ENCODE measurements around the gene SSBP3. TPM values are rescaled to one million over a fixed set of nuclear protein-coding genes. Genes with fewer than 3 reads are reported as not detected.

The SSBP3 gene
- total RNA-seq, 2 experiments from 2014 or later: 16.5 to 44.9 TPM

- Histone ChIP-seq H3K4me2 (ENCODE audit: low read length) (no peak overlapping the region), H3K27ac (ENCODE audit: low read depth, low read length, poor library complexity, severe bottlenecking) (no peak overlapping the region), H3K9me3 (ENCODE audit: low read length) (no peaks in the 10 kb centered on the region), H3K36me3 (ENCODE audit: insufficient read depth, low read length) (no peaks in the 10 kb centered on the region), H3K79me2 (ENCODE audit: insufficient read depth, low read depth, low read length) (no peaks in the 10 kb centered on the region), H3K4me1 (ENCODE audit: insufficient read depth, low read length, poor library complexity, severe bottlenecking) (no peaks in the 10 kb centered on the region), H3K4me3 (ENCODE audit: low read depth, low read length, poor library complexity, severe bottlenecking) (no peak overlapping the region), H3K9me2 (ENCODE audit: insufficient read depth, low read length) (no peaks in the 10 kb centered on the region), H2AFZ (ENCODE audit: low read length) (no peak overlapping the region), H4K20me1 (ENCODE audit: insufficient read depth, low read length) (no peaks in the 10 kb centered on the region)
- BruUV-seq (replicated peaks): no TSS peak
- ChIA-PET CTCF (ENCODE audit: unreplicated experiment) (no interaction called here), POLR2A (no interaction called here)
- TF ChIP-seq EZH2phosphoT487 (IDR thresholded peaks at IDR 0.05; ENCODE audit: borderline replicate concordance, low read depth, low read length) (no peak), CTCF (conservative IDR thresholded peaks at IDR 0.05; ENCODE audit: low read length) (no peak)
- no peak for DNase-seq (ENCODE audit: low spot score)
- intact Hi-C loops (cut with micrococcal nuclease; ENCODE audit: unreplicated experiment): no loop called here
Observed at GRCh38 chr1:54257876-54258275, 148.3 kb downstream of the SSBP3 start.

DNA sequence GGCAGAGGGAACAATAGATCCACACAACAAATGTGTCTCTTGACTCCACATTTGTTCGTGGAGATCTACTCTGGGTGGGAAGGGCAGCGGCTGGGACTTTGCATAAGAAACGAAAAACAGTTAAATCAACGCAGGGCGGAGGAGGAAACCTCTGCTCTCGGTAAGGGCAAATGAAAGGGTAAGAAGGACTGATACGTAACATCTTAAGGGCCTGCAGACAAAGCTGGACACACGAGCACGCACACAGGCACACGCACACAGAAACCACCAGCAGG, 148.9 kb downstream of the SSBP3 start:
- Histone ChIP-seq H2AFZ (ENCODE audit: low read length) (no peak overlapping the region), H3K4me1 (ENCODE audit: insufficient read depth, low read length, poor library complexity, severe bottlenecking) (no peaks in the 10 kb centered on the region), H4K20me1 (ENCODE audit: insufficient read depth, low read length) (no peaks in the 10 kb centered on the region), H3K4me2 (ENCODE audit: low read length) (no peak overlapping the region), H3K36me3 (ENCODE audit: insufficient read depth, low read length) (no peaks in the 10 kb centered on the region), H3K79me2 (ENCODE audit: insufficient read depth, low read depth, low read length) (no peaks in the 10 kb centered on the region), H3K9me2 (ENCODE audit: insufficient read depth, low read length) (no peaks in the 10 kb centered on the region), H3K27ac (ENCODE audit: low read depth, low read length, poor library complexity, severe bottlenecking) (no peak overlapping the region), H3K4me3 (ENCODE audit: low read depth, low read length, poor library complexity, severe bottlenecking) (no peak overlapping the region), H3K9me3 (ENCODE audit: low read length) (no peaks in the 10 kb centered on the region)
- intact Hi-C loops (cut with micrococcal nuclease; ENCODE audit: unreplicated experiment): no loop called here
- no peak for DNase-seq (ENCODE audit: low spot score)
- TF ChIP-seq CTCF (conservative IDR thresholded peaks at IDR 0.05; ENCODE audit: low read length): no peak
- TF ChIP-seq EZH2phosphoT487 (IDR thresholded peaks at IDR 0.05; ENCODE audit: borderline replicate concordance, low read depth, low read length): no peak
- ChIA-PET POLR2A (no interaction called here), CTCF (ENCODE audit: unreplicated experiment) (no interaction called here)
- BruUV-seq (replicated peaks): no TSS peak

DNA sequence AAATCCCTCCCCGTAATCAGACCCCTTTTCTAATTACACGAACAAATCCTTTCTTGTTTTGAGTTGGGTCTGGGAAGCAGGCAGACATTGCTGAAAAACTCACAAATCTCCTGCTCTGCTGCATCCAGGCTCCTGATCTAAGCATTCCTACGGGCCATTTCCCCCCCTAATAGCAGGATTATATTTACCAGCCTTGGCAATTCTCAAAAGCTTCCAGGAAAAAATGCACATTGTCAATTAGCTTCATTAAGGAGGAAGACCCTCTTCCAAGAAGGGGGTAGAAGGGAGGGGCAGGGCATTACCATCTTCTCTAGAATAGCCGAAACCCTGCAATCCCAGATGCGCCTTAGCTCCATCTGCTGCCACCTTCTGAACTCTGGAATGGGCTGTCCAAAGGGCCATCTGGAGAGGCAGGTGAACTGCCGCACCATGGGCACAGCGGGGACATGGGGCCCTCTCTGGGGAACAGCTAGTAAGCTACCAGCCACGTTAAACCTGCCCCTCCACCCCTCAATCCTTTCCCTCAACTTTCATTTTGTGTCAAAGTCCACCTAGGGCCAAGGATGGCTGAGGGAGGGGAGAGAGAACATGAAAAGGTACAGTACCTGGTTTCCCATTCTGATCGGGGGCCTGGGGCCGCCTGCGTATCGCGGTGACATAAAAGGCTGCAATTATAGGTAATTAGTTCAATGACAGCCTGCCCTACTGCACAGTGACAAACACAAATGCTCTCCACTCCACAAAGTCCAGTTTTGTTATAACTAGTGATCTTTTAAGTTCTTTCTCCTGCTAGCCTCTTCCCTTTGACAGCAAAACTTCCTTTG, 149.5 kb downstream of the SSBP3 start:
- ChIA-PET POLR2A (interaction anchor here (0.7 kb wide), 1 partner anchor 15 kb away, joined by 4 read pairs; no protein-coding TSS in a partner anchor), CTCF (ENCODE audit: unreplicated experiment) (no interaction called here)
- Histone ChIP-seq H3K27ac (ENCODE audit: low read depth, low read length, poor library complexity, severe bottlenecking) (no peak overlapping the region), H3K36me3 (ENCODE audit: insufficient read depth, low read length) (no peaks in the 10 kb centered on the region), H3K4me3 (ENCODE audit: low read depth, low read length, poor library complexity, severe bottlenecking) (no peak overlapping the region), H3K4me2 (ENCODE audit: low read length) (no peak overlapping the region), H2AFZ (ENCODE audit: low read length) (no peak overlapping the region), H4K20me1 (ENCODE audit: insufficient read depth, low read length) (no peaks in the 10 kb centered on the region), H3K9me2 (ENCODE audit: insufficient read depth, low read length) (no peaks in the 10 kb centered on the region), H3K9me3 (ENCODE audit: low read length) (no peaks in the 10 kb centered on the region), H3K79me2 (ENCODE audit: insufficient read depth, low read depth, low read length) (no peaks in the 10 kb centered on the region), H3K4me1 (ENCODE audit: insufficient read depth, low read length, poor library complexity, severe bottlenecking) (no peaks in the 10 kb centered on the region)
- DNase-seq (ENCODE audit: low spot score): no peak
- intact Hi-C loops (cut with micrococcal nuclease; ENCODE audit: unreplicated experiment): no loop called here
- BruUV-seq (replicated peaks): no TSS peak
- TF ChIP-seq CTCF (conservative IDR thresholded peaks at IDR 0.05; ENCODE audit: low read length) (no peak), EZH2phosphoT487 (IDR thresholded peaks at IDR 0.05; ENCODE audit: borderline replicate concordance, low read depth, low read length) (no peak)
